GM20431 (cell line): Measurements from ENCODE around the gene KRT84.

Experiments used
- in situ Hi-C: fragments of 300-500 bp; cut with MseI, MboI; formaldehyde crosslinking; loops from one replicate; pipeline ENCODE4 v1.15.0; 2020; ENCODE audit warnings: low sequenced_read_pairs; ENCODE audit not compliant: unreplicated experiment

The KRT84 gene

DNA sequence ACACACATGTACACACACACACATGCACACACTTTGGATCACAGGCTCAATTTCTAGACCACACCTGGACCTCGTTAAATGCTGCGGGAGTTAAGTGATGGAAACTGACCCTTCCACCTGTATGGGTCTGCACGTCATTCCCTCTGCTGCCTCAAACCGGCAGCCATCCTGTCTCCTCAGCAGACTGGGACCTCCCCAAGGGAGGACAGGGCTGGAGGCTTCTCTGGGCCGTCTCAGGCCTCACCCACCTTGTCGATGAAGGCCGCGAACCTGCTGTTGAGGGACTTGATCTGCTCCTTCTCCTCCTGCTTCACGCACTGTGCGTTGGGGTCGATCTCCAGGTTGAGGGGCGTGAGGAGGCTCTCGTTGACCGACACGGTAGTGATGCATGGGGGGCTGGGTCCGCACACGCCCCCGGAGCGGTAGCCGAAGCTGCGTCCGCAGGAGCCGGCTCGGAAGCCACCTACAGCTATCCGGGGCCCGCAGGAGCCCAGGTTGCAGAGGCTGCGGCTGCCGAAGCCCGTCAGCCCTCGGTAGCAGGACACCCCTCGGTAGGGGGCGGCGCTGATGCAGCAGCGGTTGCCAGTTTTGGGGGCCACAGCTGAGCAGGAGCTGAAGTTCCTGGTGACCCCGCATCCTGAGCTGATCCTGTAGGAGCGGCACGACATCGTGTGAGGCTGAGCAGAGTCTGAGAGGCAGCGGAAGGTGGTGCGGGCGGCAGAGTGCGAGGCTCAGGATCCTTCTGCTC is 18.5 kb downstream of the KRT84 start, which contains the start of gene KRT85:
Gene KRT85, minus strand, starts transcription at position 744 of the 748 bp plus-strand sequence. Its CDS starts 76 bp downstream, at position 668.
- in situ Hi-C loops: loop anchor here (25.0 kb wide), 1 partner anchor 620 kb away; no protein-coding TSS in a partner anchor

DNA sequence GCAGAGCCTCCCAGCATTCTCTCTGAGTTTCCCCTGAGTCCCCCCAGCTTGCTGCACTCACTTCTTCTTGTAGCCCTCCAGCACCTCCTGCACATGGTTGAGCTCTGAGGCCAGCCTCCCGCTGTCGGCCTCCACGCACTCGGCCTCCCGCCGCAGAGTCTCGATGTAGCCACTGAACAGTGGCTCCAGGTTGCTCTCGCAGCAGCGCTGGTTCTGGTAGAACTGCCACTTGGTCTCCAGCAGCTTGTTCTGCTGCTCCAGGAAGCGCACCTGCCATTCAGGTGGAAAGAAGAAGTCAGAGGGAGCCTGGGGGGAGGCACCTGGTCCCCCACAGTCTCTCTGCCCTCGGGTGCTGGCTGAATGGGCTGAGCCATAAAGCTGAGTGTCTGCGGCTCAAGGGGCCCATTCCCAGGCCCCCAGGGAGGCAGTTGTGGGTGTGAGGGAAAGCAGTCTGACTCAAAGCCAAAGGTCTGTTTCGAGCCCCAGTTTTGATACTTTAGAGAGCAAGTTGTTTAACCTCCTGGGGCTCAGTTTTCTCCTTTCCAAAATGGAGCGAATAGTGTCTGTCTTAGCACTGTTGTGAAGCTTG is 20.5 kb downstream of the KRT84 start:
- in situ Hi-C loops: loop anchor here (25.0 kb wide), 1 partner anchor 622 kb away; no protein-coding TSS in a partner anchor

DNA sequence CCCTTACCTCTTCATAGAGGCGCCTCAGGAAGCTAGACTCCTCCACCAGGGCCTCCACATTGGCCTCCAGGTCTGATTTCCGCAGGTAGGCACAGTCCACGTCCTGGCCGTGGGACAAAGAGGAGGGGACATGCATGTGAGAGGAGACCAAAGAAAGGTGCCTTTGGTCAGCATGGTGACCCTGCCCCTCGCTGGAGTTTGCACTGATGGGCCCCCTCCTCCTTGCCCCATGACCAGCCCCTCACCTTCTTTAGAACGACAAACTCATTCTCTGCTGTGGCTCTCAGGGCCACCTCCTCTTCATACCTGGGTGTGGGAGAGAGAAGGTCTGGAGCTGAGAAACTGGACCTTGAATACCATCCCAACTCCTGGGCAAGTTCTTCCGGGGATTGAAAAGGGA is 21.4 kb downstream of the KRT84 start:
- in situ Hi-C loops: loop anchor here (25.0 kb wide), 1 partner anchor 623 kb away; no protein-coding TSS in a partner anchor

DNA sequence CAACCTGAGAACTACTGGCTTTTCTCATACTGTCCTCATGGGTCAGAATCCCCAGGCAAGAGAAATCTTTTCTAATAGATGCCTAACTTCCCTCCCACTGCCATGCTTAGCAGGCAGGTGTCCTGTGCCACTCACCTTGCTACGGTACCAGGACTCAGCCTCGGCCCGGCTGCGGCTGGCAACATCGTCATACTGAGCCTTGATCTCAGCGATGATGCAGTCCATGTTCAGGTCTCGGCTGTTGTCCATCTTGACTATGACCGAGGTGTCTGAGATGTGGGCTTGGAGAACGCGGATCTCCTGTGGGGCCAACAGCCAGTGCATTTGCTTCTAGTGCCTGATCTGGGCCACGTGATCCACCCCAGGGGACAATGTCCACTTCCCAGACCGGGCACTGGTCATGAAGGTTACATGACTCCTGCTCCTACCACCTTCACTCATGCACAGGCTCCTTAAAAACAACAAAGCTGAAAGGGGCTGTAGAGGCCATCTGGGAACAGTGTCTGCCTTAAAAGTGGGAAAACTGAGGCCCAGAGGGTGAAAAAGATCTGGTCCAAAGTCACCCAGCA is 22.3 kb downstream of the KRT84 start:
- in situ Hi-C loops: loop anchor here (25.0 kb wide), 1 partner anchor 624 kb away; no protein-coding TSS in a partner anchor

DNA sequence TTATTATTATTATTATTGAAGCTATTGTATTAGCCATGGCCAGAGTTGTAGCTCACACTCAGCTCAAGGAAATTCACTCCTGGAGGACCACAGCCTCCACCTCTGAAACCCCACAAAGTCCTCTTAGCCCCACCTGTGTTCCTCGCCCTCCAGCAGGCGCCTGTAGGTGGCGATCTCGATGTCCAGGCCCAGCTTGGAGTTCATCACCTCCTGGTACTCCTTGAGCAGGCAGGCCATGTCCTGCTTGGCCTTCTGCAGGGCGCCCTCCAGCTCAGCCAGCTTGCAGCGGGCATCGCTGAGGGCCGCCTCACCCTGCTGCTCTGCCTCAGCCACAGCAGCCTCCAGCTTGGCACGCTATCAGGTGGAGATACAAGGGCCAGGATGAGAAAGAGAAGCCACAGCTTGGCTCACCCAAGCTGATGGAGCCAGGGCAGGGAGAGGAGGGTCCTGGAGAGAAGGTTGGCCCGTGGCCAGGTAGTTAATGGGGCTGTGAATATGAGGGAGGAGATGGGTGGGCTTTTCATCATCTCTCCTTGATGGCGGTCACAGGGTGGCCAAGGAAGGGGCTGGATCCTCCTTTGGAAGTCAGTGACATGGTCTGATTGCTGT is 23.2 kb downstream of the KRT84 start:
- in situ Hi-C loops: loop anchor here (25.0 kb wide), 1 partner anchor 625 kb away; no protein-coding TSS in a partner anchor

DNA sequence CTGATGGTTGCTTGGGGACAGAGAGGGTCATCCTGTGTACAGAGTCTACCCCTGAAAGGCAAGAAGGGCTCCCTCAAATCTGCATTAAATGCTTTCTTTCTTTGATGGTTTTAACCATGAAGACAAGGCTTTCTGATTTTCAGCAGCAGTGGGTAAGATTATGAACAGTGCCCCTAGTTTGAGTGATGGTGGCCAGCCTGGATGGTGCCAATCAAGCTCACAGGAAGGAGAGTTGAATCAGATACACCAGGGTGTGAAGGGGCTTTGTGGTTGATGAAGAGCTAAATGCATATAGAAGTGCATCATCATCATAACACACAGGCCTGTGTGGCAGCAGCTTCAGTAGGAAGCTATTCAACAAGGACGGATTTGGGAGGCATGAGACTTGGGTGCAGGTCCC is 23.9 kb downstream of the KRT84 start:
- in situ Hi-C loops: loop anchor here (25.0 kb wide), 1 partner anchor 626 kb away; no protein-coding TSS in a partner anchor

DNA sequence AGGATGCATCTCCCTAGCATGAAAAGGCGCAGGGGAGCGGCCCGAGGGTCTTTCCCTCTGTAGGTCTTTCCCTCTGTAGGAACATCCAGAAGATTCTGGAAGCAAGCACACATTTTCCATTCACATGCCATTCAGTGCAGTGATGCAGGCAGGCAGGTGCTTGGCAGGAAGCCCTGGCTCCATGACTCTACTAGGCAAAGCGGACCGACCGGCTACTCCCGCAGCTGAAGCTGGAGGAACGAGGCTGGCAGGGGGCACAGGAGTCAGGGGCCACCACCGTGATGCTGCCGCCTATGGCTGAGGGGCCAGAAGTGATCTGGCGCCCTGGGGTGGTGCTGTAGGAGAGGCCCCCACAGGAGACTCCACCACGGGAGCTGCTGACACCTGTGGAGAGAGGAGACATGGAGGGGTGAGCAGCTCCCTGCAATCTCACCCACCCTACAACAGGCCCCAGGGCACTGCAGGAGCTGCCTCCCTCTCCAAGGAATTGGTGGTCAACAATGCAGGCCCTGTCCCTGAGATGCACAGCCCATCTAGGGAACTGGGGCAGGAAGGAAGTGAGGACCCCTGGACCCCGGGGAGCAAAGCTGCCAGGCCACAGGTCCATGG is 24.7 kb downstream of the KRT84 start:
- in situ Hi-C loops: loop anchor here (25.0 kb wide), 1 partner anchor 627 kb away; no protein-coding TSS in a partner anchor

DNA sequence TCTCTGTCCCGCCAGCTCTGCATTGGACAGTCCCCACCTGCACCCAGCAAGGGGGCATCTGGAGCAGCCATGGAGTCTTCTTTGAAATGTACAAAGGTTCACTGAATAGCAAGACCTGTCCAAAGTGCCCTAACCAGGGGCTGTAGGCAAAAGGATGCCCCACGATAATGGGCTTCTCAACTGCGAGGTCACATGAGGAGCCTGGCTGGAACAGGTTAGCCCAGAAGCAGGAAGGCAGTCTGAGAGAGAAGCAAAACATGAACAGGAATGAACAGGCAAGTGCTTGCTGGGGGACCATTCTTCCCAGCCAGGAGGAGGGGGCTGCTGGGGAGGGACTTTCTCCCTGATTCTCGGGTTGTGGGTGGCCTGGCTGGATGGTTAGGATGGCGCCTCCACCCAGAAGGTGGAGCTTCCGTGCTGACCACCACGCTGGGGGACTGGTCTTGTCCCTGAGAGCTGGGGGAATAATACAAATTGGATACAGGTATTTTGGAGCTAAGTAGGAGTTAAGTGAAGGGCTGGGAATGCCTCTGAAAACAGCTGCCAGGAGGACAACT is 25.3 kb downstream of the KRT84 start:
- in situ Hi-C loops: loop anchor here (25.0 kb wide), 1 partner anchor 627 kb away; no protein-coding TSS in a partner anchor

DNA sequence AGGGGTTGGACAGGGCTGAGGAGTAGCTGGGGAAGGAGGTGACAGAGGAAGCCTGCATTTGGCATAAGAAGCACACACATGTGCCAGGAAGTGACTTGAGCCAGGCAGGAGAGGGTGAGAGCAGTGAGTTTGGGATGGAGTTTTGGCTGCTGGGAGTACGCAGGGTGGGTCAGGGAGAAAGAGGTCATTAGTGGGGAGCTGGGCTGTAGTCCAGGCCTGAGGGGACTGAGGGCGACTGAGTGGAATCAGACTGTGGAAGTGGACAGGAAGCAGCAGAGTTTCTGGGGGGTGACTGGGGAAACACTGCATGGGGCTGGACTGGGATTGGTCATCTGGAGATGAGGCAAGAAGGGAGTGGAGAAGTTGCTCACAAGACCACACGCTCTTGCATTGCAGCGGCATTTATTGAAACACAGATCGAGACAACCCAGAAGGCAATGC is 25.8 kb downstream of the KRT84 start:
- in situ Hi-C loops: loop anchor here (25.0 kb wide), 1 partner anchor 628 kb away; no protein-coding TSS in a partner anchor

DNA sequence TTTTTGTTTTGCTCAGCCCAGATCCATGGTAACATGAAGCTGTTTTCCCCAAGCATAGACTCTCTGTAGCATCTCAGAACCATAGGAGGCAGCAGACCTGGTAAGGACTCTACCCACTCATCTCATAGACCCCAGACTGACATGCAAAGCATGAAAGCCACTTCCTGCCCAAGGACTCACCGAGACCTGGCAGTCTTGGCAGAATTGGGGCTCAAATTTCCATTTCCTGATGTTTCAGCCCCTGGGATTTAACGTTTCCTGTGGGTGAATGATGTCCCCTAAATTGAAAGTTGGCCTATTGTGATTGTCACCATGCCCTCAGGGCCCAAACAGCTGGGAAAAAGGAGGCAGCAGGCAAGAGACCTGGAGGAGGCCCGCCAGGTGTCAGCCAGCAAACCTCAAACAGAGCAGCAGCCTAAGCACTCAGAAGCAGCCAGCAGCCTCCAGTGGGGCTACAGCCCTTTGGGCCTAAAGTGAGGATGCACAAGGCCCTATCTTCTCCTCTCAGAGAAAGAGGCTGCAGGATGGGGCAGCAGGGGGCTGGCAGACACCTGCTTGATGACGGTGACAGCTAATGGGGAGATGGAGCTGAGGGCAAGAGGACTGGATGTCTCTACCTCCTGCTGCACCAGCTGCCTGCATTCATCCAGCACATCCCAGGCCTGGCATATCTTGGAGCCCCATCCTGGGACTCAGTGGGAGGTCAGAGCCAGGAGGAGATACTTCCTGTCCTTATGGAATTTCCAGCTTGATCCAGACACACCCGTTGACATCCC is 26.7 kb downstream of the KRT84 start:
- in situ Hi-C loops: loop anchor here (25.0 kb wide), 1 partner anchor 629 kb away; no protein-coding TSS in a partner anchor

DNA sequence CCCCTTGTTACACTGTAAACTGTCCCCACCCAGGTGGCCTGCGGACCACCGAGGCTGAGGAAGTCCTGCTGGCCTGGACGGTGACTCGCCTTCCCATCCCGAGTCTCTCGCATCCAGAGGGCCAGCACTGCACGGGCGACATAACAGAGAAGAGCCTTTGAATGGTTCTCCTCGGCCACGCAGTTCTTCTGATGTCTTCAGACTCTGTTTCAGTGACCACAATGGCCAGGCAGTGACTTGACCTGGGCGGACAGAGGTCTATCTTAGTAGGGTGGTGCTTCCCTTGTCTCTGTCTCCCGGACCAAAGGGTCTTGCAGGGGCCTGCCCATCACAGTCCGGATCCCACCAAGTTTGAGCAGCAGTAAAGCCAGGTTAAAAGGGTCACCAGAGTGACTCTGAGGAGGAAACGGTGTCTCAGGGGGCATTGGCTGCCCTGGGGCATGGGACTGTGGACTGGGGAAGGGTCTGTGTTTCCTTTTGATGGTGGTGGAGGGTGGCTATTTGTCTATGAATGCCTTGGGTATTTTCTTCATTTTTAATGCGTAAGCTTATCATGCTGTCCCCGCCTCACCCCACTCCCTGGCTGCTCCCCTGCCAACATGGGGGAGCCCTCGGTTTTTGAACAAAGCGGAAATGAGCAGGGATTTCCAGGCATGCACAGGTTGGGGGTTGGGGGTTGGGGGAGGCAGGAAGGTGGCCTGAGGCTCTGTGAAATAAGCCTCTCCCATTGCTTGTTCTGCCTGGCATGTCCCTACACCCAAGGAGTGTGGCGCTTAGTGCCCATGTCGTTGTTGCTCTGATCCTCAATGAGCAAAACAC is 28.5 kb downstream of the KRT84 start:
- in situ Hi-C loops: loop anchor here (25.0 kb wide), 1 partner anchor 630 kb away; no protein-coding TSS in a partner anchor

DNA sequence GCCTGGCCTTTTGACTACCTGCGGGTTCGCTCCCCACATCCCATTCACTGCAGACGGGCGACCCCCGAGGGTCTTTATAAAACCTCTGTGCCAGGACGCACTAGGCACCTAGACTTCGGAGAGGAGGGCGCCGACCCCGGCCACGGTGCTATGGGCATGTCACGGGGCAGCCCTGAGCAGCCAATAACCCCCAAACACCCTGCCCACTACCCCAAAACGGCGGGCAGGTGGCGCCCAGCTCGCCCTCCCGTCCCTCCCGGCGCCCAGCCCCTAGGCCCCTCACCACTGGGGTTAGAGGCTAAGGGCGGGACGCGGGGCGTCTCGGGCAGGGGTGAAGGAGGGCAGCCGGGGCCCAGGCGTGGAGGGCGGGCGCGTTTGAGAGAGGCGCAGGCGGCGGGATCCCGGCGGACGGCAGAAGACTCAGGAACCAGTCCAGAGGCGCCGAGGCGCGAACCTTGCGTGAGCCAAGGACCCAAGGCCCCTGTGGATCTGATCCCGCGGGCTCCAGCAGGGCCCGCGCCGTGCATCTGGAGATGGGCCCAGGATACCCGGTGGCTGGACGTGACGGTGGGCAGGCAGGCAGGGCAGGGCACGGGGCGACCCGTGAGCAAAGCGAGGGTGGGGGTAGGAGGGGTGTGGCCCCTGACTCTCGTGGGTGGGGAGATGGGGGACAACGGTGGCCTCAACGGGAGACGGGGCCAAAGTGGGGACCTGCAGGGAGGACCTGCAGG is 29.3 kb downstream of the KRT84 start:
- in situ Hi-C loops: loop anchor here (25.0 kb wide), 1 partner anchor 631 kb away; no protein-coding TSS in a partner anchor

DNA sequence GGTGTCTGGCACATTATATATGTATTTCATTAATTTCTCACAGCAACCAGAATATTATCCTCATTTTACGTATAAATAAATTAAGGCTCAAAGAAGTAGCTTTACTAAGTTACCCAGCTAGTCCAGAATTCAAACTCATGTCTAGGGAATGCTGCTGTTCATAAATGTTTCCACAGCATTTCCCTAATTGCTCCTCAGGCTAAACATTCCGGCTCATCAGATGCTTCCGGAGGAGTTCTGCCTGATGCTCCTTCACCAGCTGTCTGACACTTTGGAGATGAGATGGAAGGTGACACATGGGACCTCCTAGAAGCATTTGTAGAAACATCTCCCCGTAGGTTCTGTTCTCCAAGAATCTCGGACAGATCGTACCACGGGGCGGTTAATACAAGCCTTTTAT is 30.3 kb downstream of the KRT84 start:
- in situ Hi-C loops: loop anchor here (25.0 kb wide), 1 partner anchor 632 kb away; no protein-coding TSS in a partner anchor

DNA sequence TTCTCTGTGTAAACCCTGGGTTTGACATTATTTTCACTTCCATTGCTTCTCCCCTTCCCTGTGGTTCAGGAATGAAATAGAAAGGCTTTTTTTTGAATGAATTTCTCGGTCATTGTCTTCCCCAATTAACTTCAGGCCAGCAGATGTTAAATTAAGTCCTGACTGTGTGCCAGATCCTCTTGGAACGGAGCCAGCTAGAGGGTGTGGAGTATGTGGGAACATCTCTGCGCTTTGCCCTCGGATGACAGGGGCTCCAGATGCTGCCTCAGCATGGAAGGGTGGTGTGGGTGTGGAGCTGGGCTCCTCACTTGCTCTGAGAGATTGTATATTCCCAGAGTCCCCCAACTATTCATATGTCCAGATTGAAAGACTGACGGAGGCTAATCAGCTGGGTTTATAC is 31.3 kb downstream of the KRT84 start:
- in situ Hi-C loops: loop anchor here (25.0 kb wide), 1 partner anchor 633 kb away; no protein-coding TSS in a partner anchor

DNA sequence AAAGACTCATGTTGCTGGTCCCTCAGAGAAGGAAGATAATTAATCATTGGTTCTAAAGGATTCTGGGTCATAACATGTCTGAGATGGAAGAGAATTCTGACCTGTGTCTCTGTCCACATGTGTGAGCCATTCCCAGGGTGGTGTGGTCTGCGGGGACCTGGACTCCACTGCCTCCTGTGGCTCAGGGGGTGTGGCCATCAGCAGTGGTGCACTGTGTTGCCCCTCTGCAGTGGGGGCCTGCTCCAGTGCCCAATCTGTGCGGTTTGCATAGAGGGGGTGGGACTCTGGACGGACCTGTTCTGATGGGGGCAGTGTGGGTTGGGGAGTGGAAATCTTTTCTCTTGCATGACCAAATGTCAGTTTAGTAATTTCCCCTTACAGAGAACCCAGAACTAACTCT is 31.7 kb downstream of the KRT84 start:
- in situ Hi-C loops: loop anchor here (25.0 kb wide), 1 partner anchor 634 kb away; no protein-coding TSS in a partner anchor

DNA sequence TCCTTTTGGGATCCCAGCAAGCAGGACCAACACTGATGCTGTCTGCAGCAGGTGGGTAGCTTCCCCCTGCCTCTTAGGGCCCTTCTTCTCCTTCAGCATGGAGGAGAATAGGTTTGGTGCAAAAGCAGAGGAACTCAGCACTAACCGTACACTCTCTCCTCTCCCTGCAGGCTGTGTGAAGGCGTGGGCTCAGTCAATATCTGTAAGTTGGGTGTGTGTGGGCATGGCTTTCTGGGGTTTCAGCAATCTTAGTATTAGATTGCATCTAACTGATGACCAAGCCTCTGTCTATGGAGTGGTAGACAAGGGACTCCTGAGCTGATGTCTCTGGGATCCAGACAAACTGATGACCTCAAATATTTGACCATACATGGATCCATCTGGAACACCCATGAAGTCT is 32.5 kb downstream of the KRT84 start:
- in situ Hi-C loops: loop anchor here (25.0 kb wide), 1 partner anchor 634 kb away; no protein-coding TSS in a partner anchor
